ENCODE measurements around the gene CHRNA4. TPM values are rescaled to one million over a fixed set of nuclear protein-coding genes. Genes with fewer than 3 reads are reported as not detected.

The CHRNA4 gene
- polyA plus RNA-seq, 1 donor (not counting 4 experiments of a cell fraction or from before 2014, with no cell fraction given): not detected

DNA sequence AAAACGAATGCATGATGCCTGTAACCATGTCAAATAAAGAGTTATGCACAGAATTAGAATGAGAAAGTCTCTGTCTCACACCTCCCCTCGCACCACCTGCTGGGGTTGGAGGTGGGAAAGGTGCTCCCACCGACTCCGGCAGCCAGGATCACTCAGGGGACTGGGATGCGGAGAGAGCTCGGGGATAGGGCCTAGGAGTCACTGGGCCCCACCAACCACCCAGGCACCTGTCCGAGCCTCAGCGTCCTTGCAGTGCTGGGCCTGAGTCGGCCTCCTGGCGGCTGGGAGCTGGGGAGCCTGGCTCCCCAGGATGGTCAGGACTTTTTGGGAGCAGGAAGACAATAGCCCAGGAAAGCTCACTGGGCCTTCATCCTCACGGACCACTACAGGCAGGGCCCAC is 22.4 kb upstream of the CHRNA4 start:
- Histone ChIP-seq H3K4me2 (ENCODE audit: control insufficient read depth, extremely low read depth, insufficient read depth, low read depth, low read length) (no peak overlapping the region), H3K36me3 (ENCODE audit: control insufficient read depth in 2 of 2, extremely low read depth in 1 of 2, insufficient read depth in 2 of 2, low read length in 2 of 2) (no peaks in the 10 kb centered on the region), H3K27ac (ENCODE audit: control insufficient read depth, insufficient read depth, low read length) (no peak overlapping the region), H3K79me2 (ENCODE audit: control insufficient read depth, insufficient read depth, low read length) (no peaks in the 10 kb centered on the region), H3K27me3 (ENCODE audit: control insufficient read depth, extremely low read depth, insufficient read depth, low read length) (peaks cover 6% of the 10 kb centered on the region), H4K20me1 (ENCODE audit: control insufficient read depth, extremely low read depth, insufficient read depth, low read length) (no peaks in the 10 kb centered on the region), H3K9me3 (ENCODE audit: control insufficient read depth, low read depth, low read length) (peaks cover 11% of the 10 kb centered on the region), H3K9me1 (ENCODE audit: control insufficient read depth, extremely low read depth, insufficient read depth, low read length) (no peaks in the 10 kb centered on the region), H3K4me3 (ENCODE audit: control insufficient read depth in 2 of 3, extremely low read depth in 1 of 3, insufficient read depth in 2 of 3, low read depth in 1 of 3, low read length in 3 of 3) (no peak overlapping the region), H3K9ac (ENCODE audit: control insufficient read depth, extremely low read depth, insufficient read depth, low read length) (no peak overlapping the region), H3K4me1 (ENCODE audit: control insufficient read depth, extremely low read depth, insufficient read depth, low read length) (no peaks in the 10 kb centered on the region), H2AFZ (ENCODE audit: control insufficient read depth, low read length) (no peak overlapping the region)
- dilution Hi-C loops (cut with MboI; ENCODE audit: extremely low pct_ligation_motif_present, low sequenced_read_pairs): no loop called here
- FAIRE-seq: no peak
- TF ChIP-seq EZH2 (IDR thresholded peaks at IDR 0.05; ENCODE audit: low read length): no peak
- TF ChIP-seq, protein P1, sequence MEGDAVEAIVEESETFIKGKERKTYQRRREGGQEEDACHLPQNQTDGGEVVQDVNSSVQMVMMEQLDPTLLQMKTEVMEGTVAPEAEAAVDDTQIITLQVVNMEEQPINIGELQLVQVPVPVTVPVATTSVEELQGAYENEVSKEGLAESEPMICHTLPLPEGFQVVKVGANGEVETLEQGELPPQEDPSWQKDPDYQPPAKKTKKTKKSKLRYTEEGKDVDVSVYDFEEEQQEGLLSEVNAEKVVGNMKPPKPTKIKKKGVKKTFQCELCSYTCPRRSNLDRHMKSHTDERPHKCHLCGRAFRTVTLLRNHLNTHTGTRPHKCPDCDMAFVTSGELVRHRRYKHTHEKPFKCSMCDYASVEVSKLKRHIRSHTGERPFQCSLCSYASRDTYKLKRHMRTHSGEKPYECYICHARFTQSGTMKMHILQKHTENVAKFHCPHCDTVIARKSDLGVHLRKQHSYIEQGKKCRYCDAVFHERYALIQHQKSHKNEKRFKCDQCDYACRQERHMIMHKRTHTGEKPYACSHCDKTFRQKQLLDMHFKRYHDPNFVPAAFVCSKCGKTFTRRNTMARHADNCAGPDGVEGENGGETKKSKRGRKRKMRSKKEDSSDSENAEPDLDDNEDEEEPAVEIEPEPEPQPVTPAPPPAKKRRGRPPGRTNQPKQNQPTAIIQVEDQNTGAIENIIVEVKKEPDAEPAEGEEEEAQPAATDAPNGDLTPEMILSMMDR (optimal IDR thresholded peaks at IDR 0.05 in 1 of 3, IDR thresholded peaks at IDR 0.05 in 1 of 3, conservative IDR thresholded peaks at IDR 0.05 in 1 of 3; ENCODE audit: extremely low read depth in 1 of 3, insufficient read depth in 2 of 3, low read length in 3 of 3): no peak
- DNase-seq (ENCODE audit: low read depth, low spot score): no peak

DNA sequence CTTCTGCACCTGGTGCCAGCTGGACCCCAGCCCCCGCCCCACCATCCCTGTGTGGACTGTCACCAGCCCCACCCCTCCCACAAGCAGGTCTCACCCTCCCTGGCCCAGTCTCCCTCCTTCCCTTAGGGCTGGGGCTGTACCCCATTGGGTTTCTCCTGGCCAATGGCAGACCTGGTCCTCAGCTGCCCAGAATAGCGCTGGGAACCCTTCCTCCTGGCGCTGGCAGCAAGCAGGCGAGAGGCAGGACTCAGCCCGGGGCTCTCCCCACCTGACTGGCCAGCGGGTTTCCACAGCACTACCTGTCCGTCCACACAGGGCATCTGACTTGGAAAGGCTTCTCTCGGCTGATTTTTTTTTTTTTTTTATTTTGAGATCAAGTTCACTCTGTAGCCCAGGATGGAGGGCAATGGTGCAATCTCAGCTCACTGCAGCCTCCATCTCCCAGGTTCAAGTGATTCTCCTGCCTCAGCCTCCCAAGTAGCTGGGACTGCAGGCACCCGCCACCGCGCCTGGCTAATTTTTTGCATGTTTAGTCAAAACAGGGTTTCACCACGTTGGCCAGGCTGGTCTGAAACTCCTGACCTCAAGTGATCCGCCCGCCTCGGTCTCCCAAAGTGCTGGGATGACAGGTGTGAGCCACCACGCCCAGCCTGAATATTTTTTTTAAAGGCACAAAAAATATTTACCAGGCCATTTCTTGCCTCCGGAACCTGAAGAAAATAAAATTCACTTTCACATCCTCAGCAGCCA is 21.6 kb upstream of the CHRNA4 start:
- FAIRE-seq: no peak

More for the DNA sequence above, 21.6 kb upstream of the CHRNA4 start:
- H3K36me3 ChIP-seq (ENCODE audit: control insufficient read depth in 2 of 2, extremely low read depth in 1 of 2, insufficient read depth in 2 of 2, low read length in 2 of 2): no peaks in the 10 kb centered on the region
- no peaks in the 10 kb centered on the region for H3K4me1 ChIP-seq (ENCODE audit: control insufficient read depth, extremely low read depth, insufficient read depth, low read length)
- DNase-seq (ENCODE audit: low read depth, low spot score): no peak
- H2AFZ ChIP-seq (ENCODE audit: control insufficient read depth, low read length): no peak overlapping the region
- no peaks in the 10 kb centered on the region for H3K79me2 ChIP-seq (ENCODE audit: control insufficient read depth, insufficient read depth, low read length)
- no peak overlapping the region for H3K27ac ChIP-seq (ENCODE audit: control insufficient read depth, insufficient read depth, low read length)
- dilution Hi-C loops (cut with MboI; ENCODE audit: extremely low pct_ligation_motif_present, low sequenced_read_pairs): no loop called here
- no peak overlapping the region for H3K4me2 ChIP-seq (ENCODE audit: control insufficient read depth, extremely low read depth, insufficient read depth, low read depth, low read length)
- H3K27me3 ChIP-seq (ENCODE audit: control insufficient read depth, extremely low read depth, insufficient read depth, low read length): peaks cover 14% of the 10 kb centered on the region
- H4K20me1 ChIP-seq (ENCODE audit: control insufficient read depth, extremely low read depth, insufficient read depth, low read length): no peaks in the 10 kb centered on the region
- no peaks in the 10 kb centered on the region for H3K9me1 ChIP-seq (ENCODE audit: control insufficient read depth, extremely low read depth, insufficient read depth, low read length)
- TF ChIP-seq EZH2 (IDR thresholded peaks at IDR 0.05; ENCODE audit: low read length): no peak
- TF ChIP-seq, protein P1 (optimal IDR thresholded peaks at IDR 0.05 in 1 of 3, IDR thresholded peaks at IDR 0.05 in 1 of 3, conservative IDR thresholded peaks at IDR 0.05 in 1 of 3; ENCODE audit: extremely low read depth in 1 of 3, insufficient read depth in 2 of 3, low read length in 3 of 3): no peak
- H3K9ac ChIP-seq (ENCODE audit: control insufficient read depth, extremely low read depth, insufficient read depth, low read length): no peak overlapping the region
- no peak overlapping the region for H3K4me3 ChIP-seq (ENCODE audit: control insufficient read depth in 2 of 3, extremely low read depth in 1 of 3, insufficient read depth in 2 of 3, low read depth in 1 of 3, low read length in 3 of 3)
- peaks cover 8% of the 10 kb centered on the region for H3K9me3 ChIP-seq (ENCODE audit: control insufficient read depth, low read depth, low read length)
